Measurements from ENCODE around the gene TPMT.

The TPMT gene

GRCh38 chr6:18080544-18080943, 74.3 kb downstream of the TPMT start:
- Mint-ChIP-seq H3K4me1 (no peaks in the 10 kb centered on the region), H3K36me3 (ENCODE audit: low read depth) (no peaks in the 10 kb centered on the region), H3K27me3 (ENCODE audit: low read depth) (no peaks in the 10 kb centered on the region)

GRCh38 chr6:18078866-18079265, 76.0 kb downstream of the TPMT start:
- H3K9me3 Mint-ChIP-seq, result peaks cover 8% of the 10 kb centered on the region
- peaks cover 3% of the 10 kb centered on the region for H3K27me3 Mint-ChIP-seq (ENCODE audit: low read depth)
- H3K4me1 Mint-ChIP-seq, result no peaks in the 10 kb centered on the region
- H3K27ac Mint-ChIP-seq, result no peak overlapping the region
- H3K4me3 Mint-ChIP-seq, result no peak overlapping the region
- no peaks in the 10 kb centered on the region for H3K36me3 Mint-ChIP-seq (ENCODE audit: low read depth)
- TF ChIP-seq, protein P1, sequence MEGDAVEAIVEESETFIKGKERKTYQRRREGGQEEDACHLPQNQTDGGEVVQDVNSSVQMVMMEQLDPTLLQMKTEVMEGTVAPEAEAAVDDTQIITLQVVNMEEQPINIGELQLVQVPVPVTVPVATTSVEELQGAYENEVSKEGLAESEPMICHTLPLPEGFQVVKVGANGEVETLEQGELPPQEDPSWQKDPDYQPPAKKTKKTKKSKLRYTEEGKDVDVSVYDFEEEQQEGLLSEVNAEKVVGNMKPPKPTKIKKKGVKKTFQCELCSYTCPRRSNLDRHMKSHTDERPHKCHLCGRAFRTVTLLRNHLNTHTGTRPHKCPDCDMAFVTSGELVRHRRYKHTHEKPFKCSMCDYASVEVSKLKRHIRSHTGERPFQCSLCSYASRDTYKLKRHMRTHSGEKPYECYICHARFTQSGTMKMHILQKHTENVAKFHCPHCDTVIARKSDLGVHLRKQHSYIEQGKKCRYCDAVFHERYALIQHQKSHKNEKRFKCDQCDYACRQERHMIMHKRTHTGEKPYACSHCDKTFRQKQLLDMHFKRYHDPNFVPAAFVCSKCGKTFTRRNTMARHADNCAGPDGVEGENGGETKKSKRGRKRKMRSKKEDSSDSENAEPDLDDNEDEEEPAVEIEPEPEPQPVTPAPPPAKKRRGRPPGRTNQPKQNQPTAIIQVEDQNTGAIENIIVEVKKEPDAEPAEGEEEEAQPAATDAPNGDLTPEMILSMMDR (IDR thresholded peaks at IDR 0.05; ENCODE audit: unreplicated experiment in 3 of 3), result no peak

More at GRCh38 chr6:18080544-18080943, 74.3 kb downstream of the TPMT start:
- H3K27ac Mint-ChIP-seq, result no peak overlapping the region
- TF ChIP-seq, protein P1 (IDR thresholded peaks at IDR 0.05; ENCODE audit: unreplicated experiment in 3 of 3), result no peak
- H3K9me3 Mint-ChIP-seq, result peaks cover 5% of the 10 kb centered on the region
- H3K4me3 Mint-ChIP-seq, result no peak overlapping the region

All from nephron (organoid).